ENCODE data around the gene C1orf105. TPM values are rescaled to one million over a fixed set of nuclear protein-coding genes. Genes with fewer than 3 reads are reported as not detected.

Gene C1orf105
- total RNA-seq, 1 donor from 2014 or later: not detected

- no peak for TF ChIP-seq CTCF (IDR thresholded peaks at IDR 0.05; ENCODE audit: unreplicated experiment)
- no peak for DNase-seq (ENCODE audit: low spot score in 2 of 2, unreplicated experiment in 2 of 2)
- Mint-ChIP-seq H3K27me3 (ENCODE audit: low read depth) (no peaks in the 10 kb centered on the region), H3K4me3 (no peak overlapping the region), H3K9me3 (no peaks in the 10 kb centered on the region), H3K4me1 (peaks cover 12% of the 10 kb centered on the region), H3K27ac (no peak overlapping the region), H3K36me3 (no peaks in the 10 kb centered on the region)
These were observed 47.0 kb downstream of the C1orf105 start for GRCh38 chr1:172467446-172467845.

- Mint-ChIP-seq H3K27ac (no peak overlapping the region), H3K4me1 (peaks cover 16% of the 10 kb centered on the region), H3K9me3 (no peaks in the 10 kb centered on the region), H3K4me3 (no peak overlapping the region), H3K36me3 (no peaks in the 10 kb centered on the region), H3K27me3 (ENCODE audit: low read depth) (no peaks in the 10 kb centered on the region)
- no peak for TF ChIP-seq CTCF (IDR thresholded peaks at IDR 0.05; ENCODE audit: unreplicated experiment)
- DNase-seq (ENCODE audit: low spot score in 2 of 2, unreplicated experiment in 2 of 2): no peak
These were observed 47.8 kb downstream of the C1orf105 start for GRCh38 chr1:172468296-172468695.

GRCh38 chr1:172469717-172470116, 49.2 kb downstream of the C1orf105 start:
- H3K27me3 Mint-ChIP-seq (ENCODE audit: low read depth): no peaks in the 10 kb centered on the region

GRCh38 chr1:172470149-172470548, 49.7 kb downstream of the C1orf105 start:
- DNase-seq (ENCODE audit: low spot score in 2 of 2, unreplicated experiment in 2 of 2): no peak
- no peak for TF ChIP-seq CTCF (IDR thresholded peaks at IDR 0.05; ENCODE audit: unreplicated experiment)
- no peaks in the 10 kb centered on the region for H3K9me3 Mint-ChIP-seq
- no peak overlapping the region for H3K27ac Mint-ChIP-seq
- H3K4me1 Mint-ChIP-seq: peaks cover 30% of the 10 kb centered on the region
- no peak overlapping the region for H3K4me3 Mint-ChIP-seq
- no peaks in the 10 kb centered on the region for H3K36me3 Mint-ChIP-seq
- H3K27me3 Mint-ChIP-seq (ENCODE audit: low read depth): no peaks in the 10 kb centered on the region

More at GRCh38 chr1:172469717-172470116, 49.2 kb downstream of the C1orf105 start:
- DNase-seq (ENCODE audit: low spot score in 2 of 2, unreplicated experiment in 2 of 2): no peak
- Mint-ChIP-seq H3K4me3 (no peak overlapping the region), H3K27ac (no peak overlapping the region), H3K36me3 (no peaks in the 10 kb centered on the region), H3K4me1 (peaks cover 26% of the 10 kb centered on the region), H3K9me3 (no peaks in the 10 kb centered on the region)
- TF ChIP-seq CTCF (IDR thresholded peaks at IDR 0.05; ENCODE audit: unreplicated experiment): no peak

GRCh38 chr1:172471666-172472065, 51.2 kb downstream of the C1orf105 start:
- DNase-seq (ENCODE audit: low spot score in 2 of 2, unreplicated experiment in 2 of 2): no peak
- Mint-ChIP-seq H3K27ac (peak overlapping the region; percentile 22), H3K4me1 (peaks cover 42% of the 10 kb centered on the region), H3K9me3 (no peaks in the 10 kb centered on the region), H3K4me3 (no peak overlapping the region), H3K36me3 (no peaks in the 10 kb centered on the region), H3K27me3 (ENCODE audit: low read depth) (no peaks in the 10 kb centered on the region)
- TF ChIP-seq CTCF (IDR thresholded peaks at IDR 0.05; ENCODE audit: unreplicated experiment): no peak

- H3K36me3 Mint-ChIP-seq: no peaks in the 10 kb centered on the region
- no peak for TF ChIP-seq CTCF (IDR thresholded peaks at IDR 0.05; ENCODE audit: unreplicated experiment)
These were observed 52.0 kb downstream of the C1orf105 start for GRCh38 chr1:172472495-172472894.

More at GRCh38 chr1:172472495-172472894, 52.0 kb downstream of the C1orf105 start:
- no peak for DNase-seq (ENCODE audit: low spot score in 2 of 2, unreplicated experiment in 2 of 2)
- no peaks in the 10 kb centered on the region for H3K9me3 Mint-ChIP-seq
- no peak overlapping the region for H3K4me3 Mint-ChIP-seq
- H3K27ac Mint-ChIP-seq: no peak overlapping the region
- H3K4me1 Mint-ChIP-seq: peaks cover 50% of the 10 kb centered on the region
- no peaks in the 10 kb centered on the region for H3K27me3 Mint-ChIP-seq (ENCODE audit: low read depth)

Data from mesothelial cell of epicardium (in vitro differentiated cells).